IPS-20b (cell line): ENCODE results near the gene SP140.

Experiments
- H3K27ac ChIP-seq: one replicate; pipeline ENCODE4 v1.5.1; 2013; ENCODE audit warnings: low read length
- H3K27me3 ChIP-seq: 2 replicates; pipeline ENCODE4 v1.6.1; 2013; ENCODE audit warnings: mild to moderate bottlenecking, low read length, inconsistent platforms; ENCODE audit not compliant: insufficient read depth
- H3K36me3 ChIP-seq: 2 replicates; pipeline ENCODE4 v1.6.1; 2013; ENCODE audit warnings: low read depth, mild to moderate bottlenecking, inconsistent platforms, low read length, moderate library complexity; ENCODE audit not compliant: insufficient read depth
- H3K4me1 ChIP-seq: 2 replicates; pipeline ENCODE4 v1.6.1; 2013; ENCODE audit warnings: mild to moderate bottlenecking, control low read depth, inconsistent platforms, low read length, moderate library complexity; ENCODE audit not compliant: insufficient read depth
- H3K4me3 ChIP-seq: 2 replicates; pipeline ENCODE4 v1.5.1; 2013; ENCODE audit warnings: mild to moderate bottlenecking, low read length, inconsistent platforms
- H3K9ac ChIP-seq: 2 replicates; pipeline ENCODE4 v1.6.1; 2013; ENCODE audit warnings: low read depth, mild to moderate bottlenecking, inconsistent platforms, low read length, moderate library complexity
- H3K9me3 ChIP-seq: 2 replicates; pipeline ENCODE4 v1.6.1; 2013; ENCODE audit warnings: mild to moderate bottlenecking, low read depth, low read length, inconsistent platforms; ENCODE audit not compliant: insufficient read depth

SP140 gene

DNA sequence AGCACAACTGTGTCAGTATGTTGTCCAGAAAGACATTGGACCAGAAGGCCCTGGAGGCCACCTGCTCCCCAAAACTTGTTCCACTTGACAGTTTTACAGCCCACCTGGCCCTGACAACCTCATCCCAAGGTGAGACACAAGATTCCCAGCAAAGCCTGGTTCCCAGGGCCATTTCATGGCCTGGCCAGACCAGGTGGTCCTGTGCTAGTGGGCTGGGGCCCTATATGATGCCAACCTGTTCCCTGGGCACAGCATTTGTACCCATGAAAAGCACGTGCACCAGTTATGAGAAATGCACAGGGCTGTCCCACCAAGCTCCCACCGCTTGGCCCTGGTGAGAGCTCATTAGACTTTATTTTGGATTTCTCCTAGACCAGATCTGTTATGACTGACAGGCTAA lies 95.5 kb downstream of the SP140 start:
- Histone ChIP-seq H3K27ac (no peak overlapping the region), H3K4me3 (no peak overlapping the region), H3K9me3 (peaks cover 10% of the 10 kb centered on the region; the same call in 1 of the 2 replicates)

DNA sequence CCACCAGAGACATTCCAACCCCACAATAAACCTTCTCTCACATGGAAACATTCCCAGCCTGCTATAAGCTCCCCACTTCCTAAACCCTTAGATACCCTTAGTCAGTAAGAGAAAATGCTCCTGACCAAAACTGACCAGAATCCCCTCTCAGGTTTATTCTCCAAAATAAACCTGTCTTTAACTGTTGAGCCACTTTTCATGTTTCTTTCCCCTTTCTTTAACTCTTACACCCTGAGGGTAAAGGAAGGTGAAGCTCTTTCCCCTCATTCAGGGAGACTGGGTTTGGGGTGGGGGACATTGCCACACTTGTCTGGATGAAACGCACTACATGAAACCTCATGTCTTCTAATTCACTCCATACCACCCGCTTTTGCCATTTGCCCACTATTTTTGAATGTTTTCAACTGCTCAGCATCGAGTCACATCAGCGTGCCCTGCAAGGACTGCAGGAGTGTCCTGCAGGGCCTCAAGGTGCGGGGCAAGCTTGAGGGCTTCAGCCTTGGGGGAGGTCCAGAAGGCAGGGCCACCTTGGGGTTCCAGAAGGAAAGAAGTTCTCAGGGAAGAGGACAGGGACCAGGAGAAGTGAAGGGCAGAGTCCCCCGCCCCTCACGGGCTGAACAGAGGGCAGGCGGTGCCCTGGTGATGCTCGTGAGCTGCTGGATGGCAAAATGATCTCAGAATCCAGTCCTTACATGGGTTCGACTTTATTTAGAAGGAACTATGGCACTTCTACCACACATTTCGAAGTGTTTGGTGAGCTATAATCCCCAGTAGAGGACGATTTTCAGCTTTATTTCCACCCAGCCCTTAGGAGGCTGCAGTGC lies 97.2 kb downstream of the SP140 start:
- H3K36me3 ChIP-seq: no peaks in the 10 kb centered on the region
- H3K9me3 ChIP-seq: peaks cover 10% of the 10 kb centered on the region; the same call in 1 of the 2 replicates
- no peak overlapping the region for H3K27ac ChIP-seq
- no peaks in the 10 kb centered on the region for H3K27me3 ChIP-seq
- no peak overlapping the region for H3K9ac ChIP-seq
- H3K4me1 ChIP-seq: no peaks in the 10 kb centered on the region; the same call in 1 of the 2 replicates
- no peak overlapping the region for H3K4me3 ChIP-seq

More for the DNA sequence above, 95.5 kb downstream of the SP140 start:
- Histone ChIP-seq H3K9ac (no peak overlapping the region), H3K4me1 (no peaks in the 10 kb centered on the region; the same call in 1 of the 2 replicates), H3K27me3 (no peaks in the 10 kb centered on the region), H3K36me3 (no peaks in the 10 kb centered on the region)

DNA sequence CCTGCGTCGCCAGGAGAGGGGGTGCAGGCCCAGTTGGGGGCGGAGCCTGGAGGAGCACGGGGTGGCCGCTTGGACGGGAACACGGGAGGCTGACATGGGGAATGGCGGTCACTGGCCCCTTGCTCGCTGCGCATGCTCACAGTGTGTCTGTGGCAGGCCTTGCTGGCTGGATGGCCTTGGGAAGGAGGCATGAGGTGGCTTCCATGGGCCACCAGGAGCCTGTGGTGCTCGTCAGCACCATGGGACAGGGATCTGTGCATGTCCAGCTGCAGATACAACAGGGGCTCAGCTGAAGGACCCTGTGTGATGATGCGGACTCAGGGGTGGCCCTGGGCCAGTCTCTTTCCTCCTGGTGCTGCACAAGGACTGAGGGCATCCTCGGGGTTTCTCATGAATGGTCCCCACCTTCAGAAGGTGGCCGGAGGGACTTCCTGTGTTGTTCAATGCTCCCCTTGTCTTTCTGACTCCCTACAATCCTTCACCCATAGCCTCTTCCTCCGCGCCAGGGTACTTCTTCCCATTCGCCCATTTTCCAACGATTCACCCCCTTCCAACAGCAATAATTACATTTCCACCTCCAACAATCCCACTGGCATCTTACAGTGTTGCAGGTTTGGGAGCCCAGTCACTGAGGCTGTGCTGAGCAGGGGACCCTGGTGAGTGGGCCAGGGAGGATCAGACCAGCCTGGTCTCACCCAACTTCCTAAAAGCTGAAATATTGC lies 98.0 kb downstream of the SP140 start:
- Histone ChIP-seq H3K27ac (no peak overlapping the region), H3K9ac (no peak overlapping the region), H3K4me3 (no peak overlapping the region), H3K27me3 (no peaks in the 10 kb centered on the region), H3K36me3 (no peaks in the 10 kb centered on the region), H3K9me3 (peaks cover 10% of the 10 kb centered on the region; the same call in 1 of the 2 replicates), H3K4me1 (no peaks in the 10 kb centered on the region; the same call in 1 of the 2 replicates)

DNA sequence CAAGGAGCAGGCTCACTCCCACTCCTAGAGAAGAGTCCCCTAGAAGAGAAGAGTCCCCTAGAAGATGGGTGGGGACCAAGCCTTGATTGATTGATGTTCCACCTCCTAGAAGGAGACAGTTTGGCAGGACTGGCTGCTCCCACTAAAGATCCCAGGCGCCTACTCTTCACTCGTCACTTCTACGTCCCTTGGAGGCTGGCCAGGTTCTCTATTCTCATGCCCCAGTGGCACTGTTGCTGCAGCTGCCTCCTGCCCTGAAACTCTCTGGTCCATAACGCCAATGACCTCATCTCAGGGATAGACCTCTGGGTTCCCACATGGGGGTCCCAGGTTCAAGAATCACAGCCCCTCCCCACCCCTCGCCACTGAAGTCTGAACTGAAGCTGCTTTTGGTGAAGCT lies 99.0 kb downstream of the SP140 start:
- H3K27ac ChIP-seq: no peak overlapping the region
- no peak overlapping the region for H3K4me3 ChIP-seq
- peaks cover 10% of the 10 kb centered on the region; the same call in 1 of the 2 replicates for H3K9me3 ChIP-seq
- H3K36me3 ChIP-seq: no peaks in the 10 kb centered on the region
- no peaks in the 10 kb centered on the region for H3K27me3 ChIP-seq
- H3K4me1 ChIP-seq: no peaks in the 10 kb centered on the region; the same call in 1 of the 2 replicates
- H3K9ac ChIP-seq: no peak overlapping the region

DNA sequence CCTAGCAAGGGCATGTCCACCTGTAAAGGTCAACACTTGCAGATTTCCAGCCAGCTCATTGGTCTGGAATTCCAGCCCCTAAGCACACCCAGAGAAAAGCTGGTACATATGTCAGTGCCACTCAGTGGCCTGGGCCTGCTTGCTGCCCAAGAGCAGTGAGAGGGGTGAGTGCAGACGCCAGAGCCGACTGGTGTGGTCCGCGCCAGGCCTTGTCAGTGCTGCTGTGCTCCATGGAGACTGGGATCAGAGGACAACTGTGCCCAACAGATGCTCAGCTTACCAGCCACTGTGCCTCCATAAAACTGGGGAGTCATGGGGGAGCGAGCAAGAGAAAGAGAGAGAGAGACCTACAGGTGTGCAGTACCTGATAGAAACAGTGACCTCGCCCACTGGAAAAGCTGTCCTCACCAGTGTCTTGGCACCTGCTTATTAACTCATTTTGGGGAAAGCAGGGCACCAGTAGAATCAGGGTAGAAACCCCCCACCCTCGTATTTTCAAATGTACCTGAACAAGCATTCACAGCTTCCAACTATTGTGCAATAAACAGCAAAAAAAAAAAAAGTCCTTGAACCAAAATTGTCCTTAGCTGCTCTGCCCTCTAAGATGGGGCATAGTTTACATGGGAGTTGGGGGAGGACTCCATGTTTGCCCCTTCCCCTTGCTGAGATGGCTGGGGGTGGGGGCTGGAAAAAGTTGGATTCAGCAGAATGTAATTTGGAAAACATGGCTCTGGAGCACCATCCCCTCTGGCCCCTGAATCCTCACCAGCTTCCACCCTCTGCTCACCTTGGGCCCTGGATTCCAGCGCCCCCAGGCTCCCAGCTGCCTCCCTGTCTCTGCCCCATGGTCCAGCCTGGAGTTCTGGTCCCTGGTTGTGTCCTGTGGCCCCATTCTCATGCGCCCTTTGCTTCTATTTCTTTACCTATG lies 100.0 kb downstream of the SP140 start:
- Histone ChIP-seq H3K4me1 (no peaks in the 10 kb centered on the region; the same call in 1 of the 2 replicates), H3K9me3 (peaks cover 10% of the 10 kb centered on the region; the same call in 1 of the 2 replicates), H3K27ac (no peak overlapping the region)

DNA sequence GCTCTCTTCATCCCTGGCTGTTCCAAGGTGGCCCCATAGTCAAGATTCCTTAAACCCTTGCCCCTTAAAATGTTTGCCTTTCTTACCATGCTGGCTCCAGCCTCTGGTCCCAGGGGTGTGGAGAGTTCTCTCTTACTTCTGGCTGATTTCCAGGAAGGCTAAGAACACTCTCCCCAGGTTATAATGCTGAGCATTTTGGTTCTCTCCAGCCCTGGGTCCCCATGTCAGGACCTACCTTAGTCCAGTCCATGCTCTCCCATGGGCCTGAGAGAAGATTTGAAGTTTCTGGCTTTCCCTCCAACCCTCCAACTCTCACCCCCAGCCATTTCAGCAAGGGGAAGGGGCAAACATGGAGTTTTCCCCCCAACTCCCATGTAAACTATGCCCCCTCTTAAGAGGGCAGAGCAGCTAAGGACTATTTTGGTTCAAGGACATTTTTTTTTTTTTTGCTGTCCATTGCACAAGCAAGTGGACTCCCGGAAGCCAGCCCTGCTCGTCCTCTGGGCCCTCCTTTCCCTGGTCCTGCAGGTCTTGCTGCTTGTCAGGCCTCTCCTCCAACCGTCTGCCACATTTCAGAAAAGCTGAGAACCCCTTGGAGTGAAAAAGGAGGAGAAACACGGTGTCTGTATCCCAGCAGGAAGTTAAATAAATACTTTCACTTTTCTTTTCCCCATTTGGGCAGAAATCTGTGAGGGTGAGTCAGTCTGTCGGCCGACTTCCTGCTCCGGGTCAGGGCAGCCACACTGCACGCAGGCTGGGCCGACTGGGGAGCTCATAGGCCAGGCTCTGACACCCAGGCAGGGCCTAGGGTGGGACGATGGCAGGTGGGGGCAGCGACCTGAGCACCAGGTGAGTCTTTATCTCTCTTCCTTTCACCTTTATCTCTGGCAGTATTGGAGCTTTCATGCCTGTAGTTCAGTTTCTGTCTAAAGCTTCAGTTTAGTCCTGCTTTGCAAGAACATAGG lies 101.2 kb downstream of the SP140 start, which contains the start of gene SP140L:
Gene SP140L, plus strand, starts transcription at position 741 of the 965 bp plus-strand sequence. Its CDS starts 77 bp downstream, at position 818.
- no peaks in the 10 kb centered on the region for H3K36me3 ChIP-seq
- no peak within 1 kb of the TSS for H3K4me3 ChIP-seq
- no peak within 1 kb of the TSS for H3K9ac ChIP-seq
- no peaks in the 10 kb centered on the region; the same call in 1 of the 2 replicates for H3K4me1 ChIP-seq
- no peak within 1 kb of the TSS for H3K27ac ChIP-seq
- H3K27me3 ChIP-seq: no peaks in the 10 kb centered on the region
- peaks cover 10% of the 10 kb centered on the region; the same call in 1 of the 2 replicates for H3K9me3 ChIP-seq

More for the DNA sequence above, 100.0 kb downstream of the SP140 start:
- H3K9ac ChIP-seq: no peak overlapping the region
- H3K4me3 ChIP-seq: no peak overlapping the region
- H3K27me3 ChIP-seq: no peaks in the 10 kb centered on the region
- H3K36me3 ChIP-seq: no peaks in the 10 kb centered on the region

DNA sequence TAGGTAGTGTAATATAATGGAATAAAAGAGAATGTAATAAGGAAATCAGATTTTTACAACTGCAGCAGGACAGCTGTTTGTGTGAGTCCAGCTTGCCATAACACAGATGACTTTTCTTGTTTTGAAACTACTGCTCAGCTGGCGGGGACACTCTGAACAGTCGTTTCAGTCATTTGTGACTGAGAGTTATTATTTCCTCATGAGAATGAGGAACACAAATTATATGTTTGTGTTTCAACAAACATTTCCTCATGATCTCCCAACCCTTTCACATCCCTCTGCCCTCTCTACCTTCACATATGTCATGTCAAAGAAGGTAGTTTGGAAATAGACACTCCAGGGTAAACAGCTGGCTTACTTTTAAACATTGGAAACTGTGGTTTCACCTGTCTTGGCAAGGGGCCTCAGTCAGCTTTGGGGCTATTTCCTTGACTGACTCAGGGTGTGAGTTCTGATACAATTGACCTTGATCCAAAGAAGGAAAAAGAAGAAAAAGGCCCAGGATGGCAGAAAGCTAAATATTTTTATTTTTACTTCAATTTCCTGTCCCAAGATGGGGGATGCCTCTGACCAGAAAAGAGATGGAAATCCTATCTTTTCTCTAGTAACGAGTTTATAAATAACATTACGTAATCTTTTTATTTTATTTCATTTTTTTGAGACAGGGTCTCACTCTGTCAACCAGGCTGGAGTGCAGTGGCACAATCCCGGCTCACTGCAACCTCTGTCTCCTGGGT lies 102.0 kb downstream of the SP140 start:
- no peaks in the 10 kb centered on the region; the same call in 1 of the 2 replicates for H3K4me1 ChIP-seq
- H3K9me3 ChIP-seq: peaks cover 6% of the 10 kb centered on the region; the same call in 1 of the 2 replicates
- H3K4me3 ChIP-seq: no peak overlapping the region
- no peaks in the 10 kb centered on the region for H3K27me3 ChIP-seq
- H3K27ac ChIP-seq: no peak overlapping the region
- H3K9ac ChIP-seq: no peak overlapping the region
- H3K36me3 ChIP-seq: no peaks in the 10 kb centered on the region

DNA sequence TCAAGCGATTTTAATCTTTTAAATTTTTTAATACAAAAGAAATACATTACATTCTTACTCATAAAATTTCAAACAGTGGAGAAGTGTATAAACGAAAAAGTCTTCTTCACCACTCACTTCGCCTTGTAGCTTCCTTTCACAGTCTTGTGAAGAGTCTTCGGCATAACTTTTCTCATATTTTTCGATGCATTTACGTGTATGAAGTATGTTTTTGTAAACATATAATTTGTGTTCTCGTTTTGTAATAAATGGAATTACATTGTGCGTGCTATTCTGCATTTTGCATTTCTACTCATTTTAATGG lies 102.6 kb downstream of the SP140 start:
- H3K9ac ChIP-seq: no peak overlapping the region

DNA sequence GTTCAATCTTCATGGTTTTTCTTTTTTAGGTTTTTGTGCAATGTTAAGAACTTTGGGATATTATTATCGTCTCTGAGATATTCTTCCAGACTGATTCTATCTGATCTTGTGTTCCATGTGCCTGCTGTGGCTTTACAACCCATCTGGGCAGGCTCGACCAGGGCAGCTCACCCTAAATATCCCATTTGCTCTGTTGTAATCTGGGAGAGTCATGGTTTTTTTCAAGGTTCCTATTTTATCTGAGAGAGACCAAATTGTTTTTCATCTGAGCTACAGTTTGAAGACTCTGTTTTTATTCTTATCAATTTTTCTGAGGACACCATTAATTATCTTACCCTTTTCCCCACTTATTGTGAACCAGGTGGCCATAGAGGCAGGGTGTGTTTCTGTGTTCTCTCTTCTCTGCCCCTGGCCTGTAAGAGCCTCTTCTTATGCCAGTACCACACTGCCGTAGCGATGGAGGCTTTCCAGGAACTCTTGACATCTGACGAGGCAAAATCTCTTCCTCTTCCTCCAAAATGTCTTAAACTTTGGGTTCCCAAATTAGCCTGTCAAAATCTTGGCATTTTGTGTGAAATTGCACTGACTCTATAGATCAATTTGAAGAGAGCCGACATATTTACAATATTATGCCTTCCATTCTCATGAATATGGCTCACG lies 104.5 kb downstream of the SP140 start:
- Histone ChIP-seq H3K36me3 (no peaks in the 10 kb centered on the region), H3K4me3 (no peak overlapping the region), H3K27ac (no peak overlapping the region), H3K9ac (no peak overlapping the region), H3K9me3 (no peaks in the 10 kb centered on the region), H3K4me1 (no peaks in the 10 kb centered on the region; the same call in 1 of the 2 replicates), H3K27me3 (no peaks in the 10 kb centered on the region)

More for the DNA sequence above, 102.6 kb downstream of the SP140 start:
- Histone ChIP-seq H3K4me1 (no peaks in the 10 kb centered on the region; the same call in 1 of the 2 replicates), H3K27me3 (no peaks in the 10 kb centered on the region), H3K36me3 (no peaks in the 10 kb centered on the region), H3K27ac (no peak overlapping the region), H3K9me3 (peaks cover 1% of the 10 kb centered on the region; the same call in 1 of the 2 replicates), H3K4me3 (no peak overlapping the region)
